Esophagus squamous epithelium (tissue), 4 donors: Measurements from ENCODE around the gene RNF150.

Experiments used
- POLR2A ChIP-seq, 4 donors: fragments of 450-650 bp; IDR thresholded peaks; one replicate each; pipeline ENCODE4 v1.6.1; 2017; ENCODE audit warnings: antibody characterized with exemption in 4 of 4, mild to moderate bottlenecking in 4 of 4, moderate library complexity in 3 of 4
- TF ChIP-seq, protein P1 (sequence below), 6 experiments: fragments of 450-650 bp in 4 of 6; fragments of 200-600 bp in 2 of 6; sonication (generic) in 2 of 6; IDR thresholded peaks; one replicate each; pipeline ENCODE4 v1.5.1; 2016 to 2019; ENCODE audit warnings: antibody characterized with exemption in 6 of 6, mild to moderate bottlenecking in 4 of 6, moderate library complexity in 4 of 6

DNA sequence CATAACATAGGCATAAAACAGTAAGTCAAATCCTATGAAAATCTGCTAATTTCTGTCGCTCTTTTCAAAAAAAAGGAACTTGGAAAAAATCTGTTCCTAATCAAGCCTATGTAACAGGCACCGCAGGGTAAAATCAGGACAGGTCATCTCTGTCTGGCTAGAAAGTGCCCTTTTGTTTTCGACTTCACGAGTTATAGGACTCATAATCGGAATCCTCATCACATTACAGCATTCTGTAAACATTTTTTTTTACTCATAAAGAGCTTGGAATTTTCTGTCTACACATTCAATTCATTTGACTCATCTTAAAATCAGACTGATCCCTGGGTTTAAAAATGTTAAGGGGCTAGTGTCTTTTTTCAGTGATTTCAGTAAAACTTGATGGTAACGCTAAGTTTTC, 195.4 kb downstream of the RNF150 start:
- TF ChIP-seq, protein P1, sequence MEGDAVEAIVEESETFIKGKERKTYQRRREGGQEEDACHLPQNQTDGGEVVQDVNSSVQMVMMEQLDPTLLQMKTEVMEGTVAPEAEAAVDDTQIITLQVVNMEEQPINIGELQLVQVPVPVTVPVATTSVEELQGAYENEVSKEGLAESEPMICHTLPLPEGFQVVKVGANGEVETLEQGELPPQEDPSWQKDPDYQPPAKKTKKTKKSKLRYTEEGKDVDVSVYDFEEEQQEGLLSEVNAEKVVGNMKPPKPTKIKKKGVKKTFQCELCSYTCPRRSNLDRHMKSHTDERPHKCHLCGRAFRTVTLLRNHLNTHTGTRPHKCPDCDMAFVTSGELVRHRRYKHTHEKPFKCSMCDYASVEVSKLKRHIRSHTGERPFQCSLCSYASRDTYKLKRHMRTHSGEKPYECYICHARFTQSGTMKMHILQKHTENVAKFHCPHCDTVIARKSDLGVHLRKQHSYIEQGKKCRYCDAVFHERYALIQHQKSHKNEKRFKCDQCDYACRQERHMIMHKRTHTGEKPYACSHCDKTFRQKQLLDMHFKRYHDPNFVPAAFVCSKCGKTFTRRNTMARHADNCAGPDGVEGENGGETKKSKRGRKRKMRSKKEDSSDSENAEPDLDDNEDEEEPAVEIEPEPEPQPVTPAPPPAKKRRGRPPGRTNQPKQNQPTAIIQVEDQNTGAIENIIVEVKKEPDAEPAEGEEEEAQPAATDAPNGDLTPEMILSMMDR (IDR thresholded peaks at IDR 0.05), result no peak
- TF ChIP-seq POLR2A (IDR thresholded peaks at IDR 0.05), result no peak
